Bronchial epithelial cell (primary cell): ENCODE results near the gene LYPD1. TPM values are rescaled to one million over a fixed set of nuclear protein-coding genes. Genes with fewer than 3 reads are reported as not detected.

Experiments used
- DNase-seq: peaks from one replicate; pipeline ENCODE4 v3.0.0-alpha.2; 2010; ENCODE audit warnings: low read depth
- FAIRE-seq: peaks from 2 replicates; lab custom pipeline; 2011; peaks lifted over from hg19 to GRCh38; lab: Jason Lieb, UNC
- H3K27me3 ChIP-seq: 2 replicates; pipeline ENCODE4 v1.5.1; 2011; ENCODE audit warnings: low read length; ENCODE audit not compliant: control insufficient read depth, insufficient read depth
- H3K36me3 ChIP-seq: 2 replicates; pipeline ENCODE4 v1.5.1; 2011; ENCODE audit warnings: low read length; ENCODE audit not compliant: control insufficient read depth, insufficient read depth
- H3K4me3 ChIP-seq: 2 replicates; pipeline ENCODE4 v1.5.1; 2011; ENCODE audit warnings: mild to moderate bottlenecking, low read depth, low read length, control low read depth
- CTCF ChIP-seq: IDR thresholded peaks from 2 replicates; pipeline ENCODE4 v1.5.1; 2011; ENCODE audit warnings: mild to moderate bottlenecking, moderate library complexity, low read length, control low read depth, inconsistent platforms; ENCODE audit not compliant: insufficient read depth, severe bottlenecking
- total RNA-seq: library from RNA; depleted of rRNA; stranded (reverse); fragments of >200 nt; gene quantifications from 2 replicates; pipeline ENCODE4 v1.2.1, GENCODE V29; 2014

LYPD1 gene
- total RNA-seq, 1 donor from 2014 or later = under 0.01 TPM

- peak; percentile 44 for DNase-seq
- no peak for FAIRE-seq
These were observed 46.7 kb downstream of the LYPD1 start for GRCh38 chr2:132623096-132623839.

GRCh38 chr2:132621131-132621875 lies 48.7 kb downstream of the LYPD1 start:
- DNase-seq (peak; percentile 37), FAIRE-seq (no peak)
- Histone ChIP-seq H3K36me3 (no peaks in the 10 kb centered on the region), H3K27me3 (no peaks in the 10 kb centered on the region), H3K4me3 (no peak overlapping the region)
- no peak for TF ChIP-seq CTCF

More at GRCh38 chr2:132623096-132623839, 46.7 kb downstream of the LYPD1 start:
- H3K4me3 ChIP-seq = no peak overlapping the region
- H3K36me3 ChIP-seq = no peaks in the 10 kb centered on the region
- no peaks in the 10 kb centered on the region for H3K27me3 ChIP-seq
- no peak for TF ChIP-seq CTCF

GRCh38 chr2:132620115-132620514 lies 49.9 kb downstream of the LYPD1 start:
- Histone ChIP-seq H3K36me3 (no peaks in the 10 kb centered on the region), H3K27me3 (no peaks in the 10 kb centered on the region), H3K4me3 (no peak overlapping the region)
- FAIRE-seq (peak; percentile 83), DNase-seq (peak; percentile 13)
- no peak for TF ChIP-seq CTCF

- FAIRE-seq (no peak), DNase-seq (no peak)
- no peak for TF ChIP-seq CTCF
- Histone ChIP-seq H3K27me3 (no peaks in the 10 kb centered on the region), H3K36me3 (no peaks in the 10 kb centered on the region), H3K4me3 (no peak overlapping the region)
These were observed 51.3 kb downstream of the LYPD1 start for GRCh38 chr2:132618734-132619133.

GRCh38 chr2:132617989-132618388 lies 52.0 kb downstream of the LYPD1 start:
- FAIRE-seq (no peak), DNase-seq (no peak)
- no peak for TF ChIP-seq CTCF
- no peaks in the 10 kb centered on the region for H3K36me3 ChIP-seq
- no peak overlapping the region for H3K4me3 ChIP-seq
- no peaks in the 10 kb centered on the region for H3K27me3 ChIP-seq
